ENCODE measurements around the gene AP5B1.
"Not testable (repeated sequence)": the region's sequence is repeated elsewhere in the genome, so short reads cannot be mapped to it uniquely, and the experiment has no call there.

The AP5B1 gene

DNA sequence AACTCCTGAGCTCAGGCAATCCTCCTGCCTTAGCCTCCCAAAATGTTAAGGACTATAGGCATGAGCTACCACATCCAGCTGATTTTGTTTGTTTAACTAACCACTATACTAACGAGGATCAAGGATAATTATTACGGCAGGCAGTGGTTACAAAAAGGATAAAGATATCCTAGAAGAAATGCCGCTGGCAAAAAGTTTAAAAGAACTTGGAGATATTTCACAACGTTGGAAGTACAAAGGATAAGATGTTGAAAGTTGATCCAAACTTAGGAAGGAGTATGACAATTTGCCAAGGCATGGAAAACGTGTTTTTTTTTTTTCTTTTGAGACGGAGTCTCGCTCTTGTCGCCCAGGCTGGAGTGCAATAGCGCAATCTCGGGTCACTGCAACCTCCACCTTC lies 13.4 kb downstream of the AP5B1 start:
- no peak for DNase-seq (ENCODE audit: low spot score)

DNA sequence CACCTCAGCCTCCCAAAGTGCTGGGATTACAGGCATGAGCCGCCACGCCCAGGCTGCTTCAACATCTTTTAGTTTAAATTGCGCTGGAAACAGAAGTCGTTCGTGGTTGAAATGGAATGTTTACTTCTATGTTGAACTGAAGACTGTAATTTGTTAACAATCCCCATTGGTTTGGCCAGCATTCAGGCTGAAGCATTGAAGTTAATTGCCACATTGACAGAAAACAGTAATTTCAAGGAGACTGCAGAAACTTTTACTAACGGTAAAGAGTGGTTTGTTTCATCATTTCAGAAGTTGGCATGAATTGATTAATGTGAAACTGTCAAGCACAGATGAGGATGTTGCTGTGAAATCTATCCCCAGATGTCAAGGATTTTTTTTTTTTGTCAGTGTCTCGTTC lies 14.2 kb downstream of the AP5B1 start:
- no peak for DNase-seq (ENCODE audit: low spot score)

DNA sequence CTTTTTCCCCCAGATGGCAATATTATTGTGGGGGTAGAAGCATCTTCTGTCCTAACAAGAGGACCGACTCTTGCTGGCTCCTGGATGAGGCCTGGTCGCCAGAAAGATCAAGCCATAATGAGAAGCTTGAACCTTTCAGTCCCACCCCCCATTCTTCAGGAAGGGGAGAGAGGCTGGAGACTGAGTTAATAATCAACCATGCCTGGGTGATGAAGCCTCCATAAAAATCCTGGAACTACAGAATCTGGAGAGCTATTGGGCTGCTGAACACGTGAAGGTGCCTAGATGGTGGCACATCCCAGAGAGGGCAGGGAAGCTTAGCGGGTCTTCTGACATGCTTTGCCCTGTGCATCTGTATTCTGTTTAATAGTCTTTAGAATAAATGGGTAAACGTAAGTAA lies 16.3 kb downstream of the AP5B1 start:
- no peak for DNase-seq (ENCODE audit: low spot score)

DNA sequence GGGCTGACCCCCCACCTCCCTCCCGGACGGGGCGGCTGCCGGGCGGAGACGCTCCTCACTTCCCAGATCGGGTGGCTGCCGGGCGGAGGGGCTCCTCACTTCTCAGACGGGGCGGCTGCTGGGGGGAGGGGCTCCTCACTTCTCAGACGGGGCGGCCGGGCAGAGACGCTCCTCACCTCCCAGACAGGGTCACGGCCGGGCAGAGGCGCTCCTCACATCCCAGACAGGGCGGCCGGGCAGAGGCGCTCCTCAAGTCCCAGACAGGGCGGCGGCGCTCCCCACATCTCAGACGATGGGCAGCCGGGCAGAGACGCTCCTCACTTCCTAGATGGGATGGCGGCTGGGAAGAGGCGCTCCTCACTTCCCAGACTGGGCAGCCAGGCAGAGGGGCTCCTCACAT lies 18.0 kb downstream of the AP5B1 start:
- DNase-seq (ENCODE audit: low spot score) = not testable (repeated sequence)

DNA sequence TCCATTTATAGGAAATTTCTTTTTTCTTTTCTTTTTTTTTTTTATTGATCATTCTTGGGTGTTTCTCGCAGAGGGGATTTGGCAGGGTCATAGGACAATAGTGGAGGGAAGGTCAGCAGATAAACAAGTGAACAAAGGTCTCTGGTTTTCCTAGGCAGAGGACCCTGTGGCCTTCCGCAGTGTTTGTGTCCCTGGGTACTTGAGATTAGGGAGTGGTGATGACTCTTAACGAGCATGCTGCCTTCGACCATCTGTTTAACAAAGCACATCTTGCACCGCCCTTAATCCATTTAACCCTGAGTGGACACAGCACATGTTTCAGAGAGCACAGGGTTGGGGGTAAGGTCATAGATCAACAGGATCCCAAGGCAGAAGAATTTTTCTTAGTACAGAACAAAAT lies 18.6 kb downstream of the AP5B1 start:
- not testable (repeated sequence) for DNase-seq (ENCODE audit: low spot score)

DNA sequence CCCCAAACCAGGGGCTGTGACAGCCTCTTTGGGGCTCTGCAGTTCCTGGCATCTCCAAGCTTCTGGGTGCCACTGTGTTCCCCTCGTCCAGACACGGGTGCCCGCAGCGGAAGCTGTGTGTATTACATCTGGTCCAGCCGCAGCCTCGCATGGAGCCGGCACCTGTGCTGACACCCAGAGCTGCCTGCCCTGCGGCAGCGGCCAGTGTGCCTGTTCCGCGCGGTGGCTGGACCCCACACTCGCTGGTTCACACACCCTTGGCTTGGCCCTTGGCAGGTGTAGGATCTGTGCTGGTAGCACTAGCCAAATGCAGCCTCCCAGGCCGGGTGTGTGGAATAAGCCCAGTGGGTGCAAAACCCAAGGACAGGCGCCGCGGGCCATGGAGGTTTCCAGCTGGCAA lies 35.7 kb downstream of the AP5B1 start:
- no peak for DNase-seq (ENCODE audit: low spot score)

DNA sequence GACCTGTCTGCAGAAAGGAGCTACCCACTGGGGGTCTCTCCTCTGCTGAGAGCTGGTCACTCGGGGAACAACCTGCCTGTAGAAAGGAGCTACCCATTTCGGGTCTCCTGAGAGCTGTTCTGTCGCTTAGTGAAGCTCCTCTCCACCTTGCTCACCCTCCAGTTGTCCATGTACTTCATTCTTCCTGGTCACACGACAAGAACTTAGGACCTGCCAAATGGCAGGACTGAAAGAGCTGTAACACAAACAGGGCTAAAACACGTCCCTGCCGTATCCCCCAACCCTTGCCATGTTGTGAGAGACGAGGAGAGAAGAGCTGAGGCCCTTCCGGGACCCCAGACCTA lies 36.1 kb downstream of the AP5B1 start:
- no peak for DNase-seq (ENCODE audit: low spot score)

DNA sequence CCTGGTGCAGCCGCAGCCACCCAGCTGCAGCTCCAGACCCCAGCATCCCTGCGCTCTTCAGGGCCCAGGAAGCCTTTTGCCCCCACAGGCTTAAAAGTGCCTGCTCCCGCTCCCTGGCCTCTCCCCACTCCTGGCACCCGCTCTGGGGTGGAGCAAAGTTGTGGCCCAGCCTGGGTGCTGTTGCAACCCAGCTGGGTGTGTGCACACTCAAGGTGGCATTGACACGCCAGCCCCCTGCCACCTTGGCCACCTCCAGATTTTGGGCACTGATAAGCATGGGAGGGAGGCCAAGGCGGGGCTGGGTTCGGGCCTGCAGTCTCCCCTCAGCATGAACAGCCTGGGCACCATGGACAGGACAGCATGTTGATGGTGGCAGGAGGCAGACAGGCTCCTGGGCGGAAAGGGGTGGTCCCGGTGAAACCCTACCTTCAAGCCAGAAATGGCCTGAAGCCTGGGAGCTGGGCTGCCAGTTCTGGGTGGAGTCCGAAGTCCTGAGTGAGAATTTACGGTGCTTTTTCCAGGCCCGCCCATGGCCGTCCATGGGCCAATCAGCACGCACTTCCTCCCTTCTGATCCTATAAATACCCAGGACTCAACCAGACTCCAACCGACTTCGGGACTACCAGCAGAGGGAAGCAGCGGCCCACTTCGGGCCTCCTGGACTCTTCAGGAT lies 36.6 kb downstream of the AP5B1 start:
- DNase-seq (ENCODE audit: low spot score) = no peak

DNA sequence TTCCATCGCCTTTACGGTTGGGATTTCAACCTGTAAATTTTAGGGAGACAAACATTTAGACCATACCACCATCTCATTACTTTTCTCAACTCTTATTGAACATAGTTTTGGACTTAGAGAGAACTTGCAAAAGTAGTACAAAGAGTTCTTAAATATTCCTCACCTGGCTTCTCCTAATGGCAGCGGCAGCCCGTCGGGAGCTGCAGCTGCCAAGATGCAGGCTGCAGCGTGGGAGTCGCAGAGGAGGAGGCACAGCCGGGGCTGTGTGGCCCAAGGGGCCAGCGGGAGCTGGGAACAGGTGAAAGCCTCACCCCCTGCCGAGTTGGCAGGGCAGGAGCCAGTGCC lies 37.1 kb downstream of the AP5B1 start:
- DNase-seq (ENCODE audit: low spot score) = no peak

DNA sequence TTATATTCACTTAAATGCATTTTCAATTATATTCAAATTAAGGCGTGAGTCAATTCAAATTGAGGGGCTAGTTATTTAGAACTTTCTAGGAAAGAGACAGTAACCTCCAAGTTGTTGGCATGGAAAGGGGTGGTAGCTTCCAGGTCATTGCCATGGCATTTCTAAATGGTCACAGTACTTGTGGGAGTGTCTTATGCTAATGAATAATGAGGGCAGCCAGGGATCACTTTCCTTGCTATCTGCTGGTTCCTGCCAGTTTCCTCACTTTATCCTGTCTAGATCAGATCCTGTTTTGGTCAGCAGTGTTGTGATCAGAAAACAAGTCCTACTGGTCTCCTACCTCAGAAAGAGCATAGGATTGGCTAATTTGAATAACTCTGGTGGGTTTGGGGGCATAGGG lies 38.4 kb downstream of the AP5B1 start:
- no peak for DNase-seq (ENCODE audit: low spot score)

DNA sequence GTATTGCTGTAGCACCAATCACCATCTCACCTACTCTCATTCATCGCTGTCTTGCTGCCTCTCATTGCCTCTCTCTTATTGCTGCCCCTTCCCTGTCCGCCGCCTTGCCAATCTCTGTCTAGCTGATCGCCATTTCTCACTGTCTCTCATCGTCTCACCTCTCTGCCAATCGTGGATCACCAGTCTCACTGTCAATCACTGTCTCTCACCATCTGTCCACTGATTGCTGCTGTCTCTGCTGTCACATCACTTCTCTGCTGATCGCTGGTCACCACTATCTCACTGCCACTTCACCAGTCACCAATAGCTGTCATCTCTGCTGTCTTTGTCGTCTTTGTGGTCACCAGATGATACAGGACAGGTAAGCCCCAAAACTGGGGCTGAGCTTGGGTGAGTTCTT lies 39.6 kb downstream of the AP5B1 start:
- no peak for DNase-seq (ENCODE audit: low spot score)

DNA sequence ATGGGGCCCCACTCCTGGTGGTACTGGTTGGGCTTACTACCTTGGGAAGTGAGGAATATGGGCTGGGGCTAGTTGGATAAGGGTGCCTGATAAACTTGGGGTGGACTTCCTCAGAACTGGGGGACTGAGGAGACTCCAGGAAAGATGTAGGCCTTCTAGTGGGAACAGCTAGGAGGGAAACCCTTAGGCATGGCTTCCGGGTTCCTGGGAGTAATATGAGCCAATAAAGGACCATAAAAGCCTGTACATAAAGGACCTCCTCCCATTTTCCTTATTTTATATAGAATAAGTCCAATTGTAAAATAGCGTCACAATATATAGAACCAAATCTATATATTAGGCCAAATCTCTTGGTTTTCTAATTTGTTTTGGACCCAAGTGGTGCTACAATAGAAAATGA lies 41.8 kb downstream of the AP5B1 start:
- no peak for DNase-seq (ENCODE audit: low spot score)

DNA sequence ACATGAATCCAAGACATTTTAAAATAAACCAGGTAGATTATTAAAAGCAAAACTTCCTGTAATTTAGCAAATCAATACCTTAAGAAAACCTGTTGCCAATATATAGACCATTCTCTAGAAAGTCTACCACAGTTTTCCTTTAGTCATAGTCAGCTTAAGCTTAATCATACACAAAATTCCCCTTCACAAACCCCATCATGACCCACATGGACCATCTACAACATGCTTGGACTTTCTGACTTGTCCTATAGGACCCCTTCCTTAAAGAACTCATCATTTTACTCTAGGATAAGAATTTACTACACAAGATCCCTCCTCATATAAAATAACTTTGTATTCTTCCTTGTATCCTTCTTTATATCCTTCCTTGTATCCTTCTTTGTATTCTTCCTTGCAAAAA lies 44.0 kb downstream of the AP5B1 start:
- no peak for DNase-seq (ENCODE audit: low spot score)

DNA sequence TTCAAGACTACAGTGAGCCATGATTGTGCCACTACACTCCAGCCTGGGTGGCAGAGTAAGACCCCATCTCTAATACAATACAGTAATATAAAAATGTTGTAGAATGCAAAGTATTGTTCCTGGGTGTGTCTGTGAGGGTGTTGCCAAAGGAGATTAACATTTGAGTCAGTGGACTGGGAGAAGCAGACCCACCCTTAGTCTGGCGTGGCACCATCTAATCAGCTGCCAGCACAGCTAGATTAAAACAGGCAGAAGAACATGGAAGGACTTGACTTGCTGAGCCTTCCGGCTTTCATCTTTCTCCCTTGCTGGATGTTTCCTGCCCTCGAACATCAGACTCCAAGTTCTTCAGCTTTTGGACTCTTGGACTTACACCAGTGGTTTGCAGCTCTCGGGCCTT lies 45.7 kb downstream of the AP5B1 start:
- not testable (repeated sequence) for DNase-seq (ENCODE audit: low spot score)

DNA sequence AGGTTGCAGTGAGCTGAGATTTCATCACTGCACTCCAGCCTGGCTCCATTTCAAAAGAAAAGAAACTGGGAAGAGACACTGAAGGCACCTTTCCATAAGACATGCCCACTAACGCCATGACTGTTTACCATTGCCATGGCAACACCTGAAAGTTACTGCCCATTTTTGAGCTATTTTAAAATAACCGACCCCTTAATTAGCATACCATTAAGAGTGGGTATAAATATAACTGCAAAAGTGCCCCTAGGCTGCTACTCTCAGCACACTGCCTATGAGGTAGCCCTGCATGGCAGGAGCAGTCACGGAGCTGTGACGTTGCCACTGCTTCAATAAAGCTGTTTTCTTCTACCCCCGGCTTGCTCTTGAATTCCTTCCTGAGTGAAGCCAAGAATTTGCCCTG lies 50.3 kb downstream of the AP5B1 start:
- no peak for DNase-seq (ENCODE audit: low spot score)

DNA sequence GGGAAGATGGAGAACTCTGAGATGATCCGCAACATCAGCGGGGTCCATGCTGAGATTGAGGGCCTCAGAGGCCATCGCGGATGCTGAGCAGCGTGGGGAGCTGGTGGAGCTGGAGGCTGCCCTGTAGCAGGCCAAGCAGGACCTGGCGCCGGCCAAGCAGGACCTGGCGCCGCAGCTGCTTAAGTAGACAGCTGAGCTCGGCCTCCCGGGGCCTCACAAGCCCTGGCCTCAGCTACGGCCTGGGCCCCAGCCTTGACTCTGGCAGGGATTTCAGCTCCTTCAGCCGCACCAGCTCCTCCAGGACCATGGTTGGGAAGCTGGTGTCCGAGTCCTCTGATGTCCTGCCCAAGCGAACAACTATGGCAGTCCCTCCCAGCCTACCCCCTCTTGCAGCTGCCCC lies 52.9 kb downstream of the AP5B1 start:
- no peak for DNase-seq (ENCODE audit: low spot score)

DNA sequence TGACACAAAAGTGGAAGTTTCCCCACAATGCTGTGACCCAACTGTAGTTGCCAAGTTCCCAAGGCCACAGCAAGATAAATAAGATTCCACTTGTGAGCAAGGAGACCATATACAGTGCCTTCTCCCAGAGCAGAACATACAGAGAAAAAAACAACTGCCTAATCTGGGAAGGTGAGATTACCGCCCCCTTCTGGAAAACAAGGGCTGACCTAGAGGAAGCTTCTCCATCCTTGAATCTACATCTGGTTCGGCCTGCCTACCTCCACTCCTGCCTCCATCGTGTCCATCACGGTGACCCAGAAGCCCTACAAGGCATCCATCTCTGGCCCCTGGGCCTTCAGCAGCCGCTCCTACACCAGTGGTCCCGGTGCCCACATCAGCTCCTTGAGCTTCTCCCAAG lies 54.1 kb downstream of the AP5B1 start:
- DNase-seq (ENCODE audit: low spot score) = no peak

All from Ammon's horn (tissue), 1 donor.